ENCODE data around the gene GRAMD2A. TPM values are rescaled to one million over a fixed set of nuclear protein-coding genes. Genes with fewer than 3 reads are reported as not detected.

GRAMD2A gene
- 0.93 TPM for polyA plus RNA-seq (2012; ENCODE audit: insufficient read depth, insufficient read length, low read depth)

DNA sequence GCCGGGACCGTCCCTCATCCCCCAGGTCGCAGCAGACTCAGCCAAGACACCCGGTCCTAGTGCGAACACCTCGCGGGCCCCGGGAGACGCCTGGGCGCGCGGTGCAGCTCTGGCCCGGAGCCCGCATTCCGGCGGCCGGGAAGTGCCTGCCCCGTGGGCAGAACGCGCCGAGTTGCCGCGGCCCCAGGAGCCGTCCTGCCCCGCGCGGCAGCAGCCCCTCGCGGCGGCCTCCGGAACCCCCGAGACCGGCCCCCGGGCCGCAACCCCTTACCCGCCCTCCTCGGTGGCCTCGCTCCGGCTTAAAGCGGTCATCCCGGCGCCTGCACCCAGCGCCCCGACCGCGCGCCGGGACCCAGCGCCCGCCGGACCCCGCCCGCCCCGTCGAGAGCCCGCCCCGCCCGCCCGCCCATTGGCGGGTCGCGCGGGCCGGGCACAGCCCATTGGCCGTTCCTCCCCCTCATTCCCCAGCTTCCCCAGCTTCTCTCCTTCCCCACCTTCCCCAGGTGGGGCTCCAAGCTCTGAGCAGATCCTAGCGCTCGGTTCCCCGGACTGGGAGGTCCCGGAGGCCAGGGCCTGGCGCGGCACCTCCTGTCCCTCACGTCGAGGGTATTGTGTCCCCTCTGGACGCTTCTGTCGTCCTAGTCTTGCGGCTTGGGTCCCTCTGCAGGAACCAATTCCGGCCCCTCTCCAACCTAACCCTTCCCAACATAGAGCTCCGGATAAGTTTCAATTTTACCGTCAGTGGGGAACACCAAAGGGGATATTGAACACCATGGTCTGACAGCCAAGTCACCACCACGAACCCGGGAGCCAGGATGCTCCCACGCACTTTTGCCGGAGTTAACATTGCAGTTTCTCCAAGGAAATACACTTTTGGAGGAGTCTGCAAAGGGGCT lies at the start of gene GRAMD2A:
TSS of gene GRAMD2A (minus strand) at position 328 of the 896 bp plus-strand sequence.
- 0 out of 2 replicates have a peak within 1 kb of the TSS, but pooled peaks have one; percentile 15 for H3K4me3 ChIP-seq (ENCODE audit: low read depth, low read length)
- no peaks in the 10 kb centered on the region for H3K4me1 ChIP-seq
- no peaks in the 10 kb centered on the region for H3K27me3 ChIP-seq
- no peaks in the 10 kb centered on the region for H3K9me3 ChIP-seq
- TF ChIP-seq, protein P1, sequence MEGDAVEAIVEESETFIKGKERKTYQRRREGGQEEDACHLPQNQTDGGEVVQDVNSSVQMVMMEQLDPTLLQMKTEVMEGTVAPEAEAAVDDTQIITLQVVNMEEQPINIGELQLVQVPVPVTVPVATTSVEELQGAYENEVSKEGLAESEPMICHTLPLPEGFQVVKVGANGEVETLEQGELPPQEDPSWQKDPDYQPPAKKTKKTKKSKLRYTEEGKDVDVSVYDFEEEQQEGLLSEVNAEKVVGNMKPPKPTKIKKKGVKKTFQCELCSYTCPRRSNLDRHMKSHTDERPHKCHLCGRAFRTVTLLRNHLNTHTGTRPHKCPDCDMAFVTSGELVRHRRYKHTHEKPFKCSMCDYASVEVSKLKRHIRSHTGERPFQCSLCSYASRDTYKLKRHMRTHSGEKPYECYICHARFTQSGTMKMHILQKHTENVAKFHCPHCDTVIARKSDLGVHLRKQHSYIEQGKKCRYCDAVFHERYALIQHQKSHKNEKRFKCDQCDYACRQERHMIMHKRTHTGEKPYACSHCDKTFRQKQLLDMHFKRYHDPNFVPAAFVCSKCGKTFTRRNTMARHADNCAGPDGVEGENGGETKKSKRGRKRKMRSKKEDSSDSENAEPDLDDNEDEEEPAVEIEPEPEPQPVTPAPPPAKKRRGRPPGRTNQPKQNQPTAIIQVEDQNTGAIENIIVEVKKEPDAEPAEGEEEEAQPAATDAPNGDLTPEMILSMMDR (IDR thresholded peaks at IDR 0.05; ENCODE audit: low read depth, low read length), result no peak
- H3K36me3 ChIP-seq, result peaks cover 49% of the 10 kb centered on the region
- peak; percentile 61 for DNase-seq

DNA sequence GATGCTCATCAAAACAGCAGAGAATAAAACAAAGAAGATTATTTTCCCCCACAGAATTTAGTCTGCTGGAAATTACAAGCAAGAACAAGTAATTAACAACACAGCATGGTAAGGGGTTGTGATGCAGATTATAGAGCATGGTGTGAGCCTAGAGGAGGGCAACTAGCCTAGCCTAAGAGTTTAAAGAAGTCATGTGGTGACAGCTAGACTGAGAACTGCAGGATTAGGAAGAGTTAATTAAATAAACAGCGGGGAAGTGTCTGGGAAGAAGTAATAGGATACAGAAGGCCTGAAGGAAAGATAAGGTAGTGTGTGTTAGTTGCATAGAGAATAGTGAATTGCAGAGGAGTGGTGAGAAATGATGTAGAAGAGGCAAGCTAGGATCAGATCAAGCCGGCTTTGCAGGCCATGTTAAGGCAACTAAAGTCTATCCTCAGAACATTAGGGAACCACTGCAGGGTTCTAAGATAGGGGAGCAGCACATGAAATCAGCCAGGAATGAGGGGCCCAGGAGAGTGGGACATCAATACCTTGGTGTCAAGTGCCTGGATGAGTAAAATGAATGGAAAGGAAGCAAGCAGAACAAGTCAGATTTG lies 45.3 kb upstream of the GRAMD2A start:
- H3K4me1 ChIP-seq, result no peaks in the 10 kb centered on the region
- no peaks in the 10 kb centered on the region for H3K27me3 ChIP-seq
- H3K9me3 ChIP-seq, result no peaks in the 10 kb centered on the region
- no peak overlapping the region for H3K4me3 ChIP-seq (ENCODE audit: low read depth, low read length)
- no peak for DNase-seq
- TF ChIP-seq, protein P1 (IDR thresholded peaks at IDR 0.05; ENCODE audit: low read depth, low read length), result no peak
- H3K36me3 ChIP-seq, result peaks cover 33% of the 10 kb centered on the region

DNA sequence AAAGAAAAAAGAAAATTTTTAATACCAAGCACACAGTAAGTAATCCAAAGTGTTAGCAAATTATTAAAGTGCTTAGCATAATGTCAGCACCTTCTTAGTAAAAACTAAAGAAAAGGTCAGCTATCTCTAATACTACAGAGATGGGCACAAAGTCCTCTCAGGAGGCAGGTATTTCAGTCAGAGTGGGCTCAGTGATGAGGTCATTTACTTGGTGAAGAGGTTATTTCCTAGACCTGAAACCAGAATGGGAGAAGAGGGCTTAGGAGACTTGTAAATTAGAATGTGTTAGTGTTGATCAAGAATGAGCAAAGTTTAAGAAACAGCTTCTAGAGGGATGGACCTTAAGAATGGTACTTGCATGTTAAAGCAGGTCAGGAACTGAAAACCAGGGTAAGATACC lies 42.1 kb upstream of the GRAMD2A start:
- no peak for DNase-seq
- H3K27me3 ChIP-seq, result no peaks in the 10 kb centered on the region
- TF ChIP-seq, protein P1 (IDR thresholded peaks at IDR 0.05; ENCODE audit: low read depth, low read length), result no peak
- H3K36me3 ChIP-seq, result peaks cover 31% of the 10 kb centered on the region
- H3K4me1 ChIP-seq, result peaks cover 8% of the 10 kb centered on the region; the same call in 1 of the 2 replicates
- no peak overlapping the region for H3K4me3 ChIP-seq (ENCODE audit: low read depth, low read length)
- H3K9me3 ChIP-seq, result no peaks in the 10 kb centered on the region

DNA sequence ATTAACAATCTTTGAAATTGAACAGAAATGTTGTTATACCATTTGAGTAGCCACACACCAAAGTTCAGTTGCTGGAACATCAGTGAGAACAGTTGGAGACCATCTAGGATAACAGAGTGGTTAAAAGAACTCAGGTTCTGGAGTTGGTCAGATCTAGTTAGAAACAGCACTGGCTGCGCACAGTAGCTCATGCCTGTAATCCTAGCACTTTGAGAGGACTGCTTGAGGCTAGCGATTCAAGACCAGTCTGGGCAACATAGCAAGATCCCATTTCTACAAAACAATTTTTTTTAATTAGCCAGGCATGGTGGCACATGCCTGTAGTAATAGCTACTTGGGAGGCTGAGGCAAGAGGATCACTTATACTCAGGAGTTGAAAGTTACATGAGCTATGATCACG lies 41.0 kb upstream of the GRAMD2A start:
- TF ChIP-seq, protein P1 (IDR thresholded peaks at IDR 0.05; ENCODE audit: low read depth, low read length), result no peak
- Histone ChIP-seq H3K4me1 (peaks cover 8% of the 10 kb centered on the region; the same call in 1 of the 2 replicates), H3K9me3 (no peaks in the 10 kb centered on the region), H3K27me3 (no peaks in the 10 kb centered on the region), H3K4me3 (ENCODE audit: low read depth, low read length) (no peak overlapping the region), H3K36me3 (peaks cover 20% of the 10 kb centered on the region)
- DNase-seq, result no peak

DNA sequence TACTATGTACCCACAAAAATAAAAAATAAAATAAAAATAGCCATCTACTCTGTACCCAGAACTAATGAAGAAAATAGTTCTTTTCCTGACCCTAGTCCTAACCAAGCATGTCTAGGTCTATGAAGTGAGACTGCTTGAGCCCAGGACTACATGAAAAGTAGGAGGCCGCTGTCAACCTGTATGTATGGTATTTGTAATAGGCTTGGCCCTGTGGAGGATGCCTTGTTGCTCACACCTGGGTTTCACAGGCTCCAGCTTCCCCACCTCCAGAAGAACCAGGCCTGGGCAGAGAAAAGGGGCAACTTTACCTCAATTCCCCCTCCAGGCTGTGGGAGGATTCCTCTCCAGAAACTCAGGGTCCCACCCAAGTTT lies 40.3 kb upstream of the GRAMD2A start:
- TF ChIP-seq, protein P1 (IDR thresholded peaks at IDR 0.05; ENCODE audit: low read depth, low read length), result no peak
- H3K36me3 ChIP-seq, result peaks cover 20% of the 10 kb centered on the region
- H3K4me3 ChIP-seq (ENCODE audit: low read depth, low read length), result no peak overlapping the region
- peaks cover 9% of the 10 kb centered on the region for H3K4me1 ChIP-seq
- H3K27me3 ChIP-seq, result no peaks in the 10 kb centered on the region
- DNase-seq, result no peak
- H3K9me3 ChIP-seq, result no peaks in the 10 kb centered on the region

Measured in BE2C (cell line).